PC-3 (cell line): ENCODE data around the gene KRTAP22-1. TPM values are rescaled to one million over a fixed set of nuclear protein-coding genes. Genes with fewer than 3 reads are reported as not detected.

Experiments
- ATAC-seq: fragments of 200-7000 bp; cut with Tn5 transposase; 2 replicates; pipeline ENCODE4 v1.9.1; 2020; ENCODE audit warnings: mild to moderate bottlenecking, moderate library complexity
- BruUV-seq: library from RNA; stranded (reverse); fragments of 400-500 nt; replicated peaks from 2 replicates; lab custom pipeline; 2021; lab: Mats Ljungman, UMichigan
- CTCF ChIA-PET: fragments of 300-600 bp; sonication (Branson Sonifier 250); formaldehyde crosslinking; loops from one replicate; lab custom pipeline; 2022; ENCODE audit warnings: antibody characterized with exemption; lab: Charles Lee
- POLR2A ChIA-PET: fragments of 300-600 bp; sonication (Branson Sonifier 250); formaldehyde crosslinking; loops from one replicate; lab custom pipeline; 2022; ENCODE audit warnings: antibody characterized with exemption; ENCODE audit not compliant: unreplicated experiment; lab: Charles Lee
- DNase-seq: peaks from one replicate; pipeline ENCODE4 v3.0.0-alpha.2; 2015
- H2AFZ ChIP-seq: fragments of 300-600 bp; sonication (generic); 2 replicates; pipeline ENCODE4 v1.6.0; 2016; ENCODE audit warnings: antibody characterized with exemption, low read length
- H3F3A ChIP-seq: fragments of 300-600 bp; sonication (generic); one replicate; pipeline ENCODE4 v1.6.0; 2017; ENCODE audit warnings: antibody characterized with exemption, low read length, control low read depth, mild to moderate bottlenecking; ENCODE audit not compliant: unreplicated experiment
- H3K27ac ChIP-seq: fragments of 300-600 bp; sonication (generic); 2 replicates; pipeline ENCODE4 v1.5.1; 2016; ENCODE audit warnings: mild to moderate bottlenecking, low read length
- H3K27me3 ChIP-seq: fragments of 300-600 bp; sonication (generic); 2 replicates; pipeline ENCODE4 v1.6.1; 2016; ENCODE audit warnings: low read length, mixed read lengths
- H3K36me3 ChIP-seq: fragments of 300-600 bp; sonication (generic); 2 replicates; pipeline ENCODE4 v1.6.1; 2016; ENCODE audit warnings: low read depth, mixed run types, low read length, mixed read lengths
- H3K4me1 ChIP-seq: fragments of 300-600 bp; sonication (generic); 2 replicates; pipeline ENCODE4 v1.5.1; 2016; ENCODE audit warnings: low read length; ENCODE audit not compliant: insufficient read depth
- H3K4me2 ChIP-seq: fragments of 300-600 bp; sonication (generic); 2 replicates; pipeline ENCODE4 v1.6.0; 2016; ENCODE audit warnings: low read length
- H3K4me3 ChIP-seq: fragments of 300-600 bp; sonication (generic); 2 replicates; pipeline ENCODE4 v1.5.1; 2016; ENCODE audit warnings: mild to moderate bottlenecking, low read length, mixed read lengths
- H3K79me2 ChIP-seq: fragments of 300-600 bp; sonication (generic); 2 replicates; pipeline ENCODE4 v1.6.1; 2017; ENCODE audit warnings: low read length, mixed read lengths
- H3K9ac ChIP-seq: fragments of 300-600 bp; sonication (generic); 2 replicates; pipeline ENCODE4 v1.6.0; 2016; ENCODE audit warnings: mild to moderate bottlenecking, low read length
- H3K9me2 ChIP-seq: fragments of 300-600 bp; sonication (generic); replicated peaks from 2 replicates; pipeline ENCODE4 v1.6.1; 2016; ENCODE audit warnings: mixed run types, low read length, mixed read lengths
- H3K9me3 ChIP-seq: fragments of 300-600 bp; sonication (generic); 2 replicates; pipeline ENCODE4 v1.6.1; 2016; ENCODE audit warnings: low read length, mixed read lengths
- H4K20me1 ChIP-seq: fragments of 300-600 bp; sonication (generic); 2 replicates; pipeline ENCODE4 v1.6.1; 2016; ENCODE audit warnings: low read length, mixed read lengths
- EZH2 ChIP-seq: fragments of 300-600 bp; sonication (generic); IDR thresholded peaks from one replicate; pipeline ENCODE4 v1.6.1; 2017; ENCODE audit warnings: antibody characterized with exemption, mild to moderate bottlenecking, low read length; ENCODE audit not compliant: unreplicated experiment
- EZH2phosphoT487 ChIP-seq: fragments of 300-600 bp; sonication (generic); IDR thresholded peaks from 2 replicates; pipeline ENCODE4 v1.6.1; 2018; ENCODE audit warnings: mild to moderate bottlenecking, antibody characterized with exemption, low read length, borderline replicate concordance
- intact Hi-C: fragments of 100-400 bp; cut with micrococcal nuclease; formaldehyde crosslinking; loops from 2 replicates; pipeline ENCODE4 v1.9.0; 2023
- total RNA-seq: library from RNA; depleted of rRNA; stranded (reverse); fragments of >200 nt; gene quantifications from 2 replicates; pipeline ENCODE4 v1.2.3, GENCODE V29; 2014
- TF ChIP-seq, protein P1 (sequence below): fragments of 300-600 bp; sonication (generic); conservative IDR thresholded peaks from 2 replicates; pipeline ENCODE4 v1.5.1; 2017; ENCODE audit warnings: antibody characterized with exemption, low read depth, mild to moderate bottlenecking, low read length

KRTAP22-1 gene
- total RNA-seq, 1 experiment from 2014 or later = not detected

DNA sequence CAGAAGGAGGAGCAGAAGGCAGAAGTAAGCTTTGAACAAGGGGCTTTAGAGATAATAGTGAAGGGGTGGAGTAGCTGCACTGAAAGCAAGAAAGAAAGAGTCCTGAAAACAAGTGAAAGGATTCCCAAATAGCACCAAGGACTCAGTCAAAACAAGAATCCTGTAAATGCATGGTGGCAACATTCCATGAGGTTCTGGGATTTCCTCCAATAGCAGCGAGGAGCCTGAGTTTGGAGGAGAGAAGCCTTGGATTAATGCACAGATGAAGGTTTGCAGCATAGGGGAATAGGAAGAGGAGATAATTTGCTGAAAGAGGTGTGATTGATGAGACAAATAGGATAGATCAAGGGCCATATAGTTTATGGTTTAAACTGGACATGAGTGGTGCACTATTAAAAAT is 21.5 kb upstream of the KRTAP22-1 start:
- no peak for ATAC-seq
- no peak overlapping the region for H2AFZ ChIP-seq
- no peaks in the 10 kb centered on the region for H4K20me1 ChIP-seq
- no peaks in the 10 kb centered on the region for H3K27me3 ChIP-seq
- H3K9ac ChIP-seq = no peak overlapping the region
- no peaks in the 10 kb centered on the region for H3F3A ChIP-seq
- H3K27ac ChIP-seq = no peak overlapping the region
- no TSS peak for BruUV-seq
- no peaks in the 10 kb centered on the region for H3K9me3 ChIP-seq
- no peaks in the 10 kb centered on the region for H3K9me2 ChIP-seq
- CTCF ChIA-PET = no interaction called here
- TF ChIP-seq EZH2 (no peak), EZH2phosphoT487 (no peak)
- TF ChIP-seq, protein P1, sequence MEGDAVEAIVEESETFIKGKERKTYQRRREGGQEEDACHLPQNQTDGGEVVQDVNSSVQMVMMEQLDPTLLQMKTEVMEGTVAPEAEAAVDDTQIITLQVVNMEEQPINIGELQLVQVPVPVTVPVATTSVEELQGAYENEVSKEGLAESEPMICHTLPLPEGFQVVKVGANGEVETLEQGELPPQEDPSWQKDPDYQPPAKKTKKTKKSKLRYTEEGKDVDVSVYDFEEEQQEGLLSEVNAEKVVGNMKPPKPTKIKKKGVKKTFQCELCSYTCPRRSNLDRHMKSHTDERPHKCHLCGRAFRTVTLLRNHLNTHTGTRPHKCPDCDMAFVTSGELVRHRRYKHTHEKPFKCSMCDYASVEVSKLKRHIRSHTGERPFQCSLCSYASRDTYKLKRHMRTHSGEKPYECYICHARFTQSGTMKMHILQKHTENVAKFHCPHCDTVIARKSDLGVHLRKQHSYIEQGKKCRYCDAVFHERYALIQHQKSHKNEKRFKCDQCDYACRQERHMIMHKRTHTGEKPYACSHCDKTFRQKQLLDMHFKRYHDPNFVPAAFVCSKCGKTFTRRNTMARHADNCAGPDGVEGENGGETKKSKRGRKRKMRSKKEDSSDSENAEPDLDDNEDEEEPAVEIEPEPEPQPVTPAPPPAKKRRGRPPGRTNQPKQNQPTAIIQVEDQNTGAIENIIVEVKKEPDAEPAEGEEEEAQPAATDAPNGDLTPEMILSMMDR = no peak
- H3K4me3 ChIP-seq = no peak overlapping the region
- intact Hi-C loops = no loop called here
- no peaks in the 10 kb centered on the region for H3K79me2 ChIP-seq
- no peak overlapping the region for H3K4me2 ChIP-seq
- H3K4me1 ChIP-seq = no peaks in the 10 kb centered on the region
- POLR2A ChIA-PET = no interaction called here
- no peaks in the 10 kb centered on the region for H3K36me3 ChIP-seq
- no peak for DNase-seq

DNA sequence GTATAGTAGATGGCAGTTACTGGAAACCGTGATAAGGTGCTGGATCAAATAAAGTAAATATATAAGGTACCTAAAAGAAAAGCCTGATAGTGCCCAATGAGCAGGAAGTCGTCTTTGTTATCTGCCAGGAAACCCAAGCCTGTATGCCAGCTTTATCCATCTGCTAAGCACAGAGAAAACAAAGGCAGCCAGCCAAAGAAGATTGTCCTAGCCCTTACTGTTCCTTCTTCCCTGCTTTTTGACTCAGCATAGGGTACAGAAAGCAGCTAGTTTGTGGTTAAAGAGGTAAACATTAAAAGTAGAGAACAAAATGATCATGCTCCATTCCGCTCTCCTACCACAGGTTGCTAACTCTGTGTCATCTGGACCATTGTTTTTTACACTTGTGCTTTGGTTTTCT is 20.8 kb upstream of the KRTAP22-1 start:
- ChIA-PET CTCF (no interaction called here), POLR2A (no interaction called here)
- no peaks in the 10 kb centered on the region for H3F3A ChIP-seq
- H3K27me3 ChIP-seq = no peaks in the 10 kb centered on the region
- no peaks in the 10 kb centered on the region for H3K9me3 ChIP-seq
- DNase-seq (peak; percentile 49), ATAC-seq (peak; percentile 73)
- no peaks in the 10 kb centered on the region for H3K9me2 ChIP-seq
- H4K20me1 ChIP-seq = no peaks in the 10 kb centered on the region
- no peaks in the 10 kb centered on the region for H3K36me3 ChIP-seq
- H3K79me2 ChIP-seq = no peaks in the 10 kb centered on the region
- H3K4me3 ChIP-seq = no peak overlapping the region
- H2AFZ ChIP-seq = no peak overlapping the region
- H3K9ac ChIP-seq = no peak overlapping the region
- no TSS peak for BruUV-seq
- no peak overlapping the region for H3K27ac ChIP-seq
- intact Hi-C loops = loop anchor here (10.0 kb wide), 1 partner anchor 55 kb away; no protein-coding TSS in a partner anchor
- TF ChIP-seq, protein P1 = no peak
- TF ChIP-seq EZH2phosphoT487 (no peak), EZH2 (no peak)
- H3K4me1 ChIP-seq = no peaks in the 10 kb centered on the region
- H3K4me2 ChIP-seq = no peak overlapping the region

DNA sequence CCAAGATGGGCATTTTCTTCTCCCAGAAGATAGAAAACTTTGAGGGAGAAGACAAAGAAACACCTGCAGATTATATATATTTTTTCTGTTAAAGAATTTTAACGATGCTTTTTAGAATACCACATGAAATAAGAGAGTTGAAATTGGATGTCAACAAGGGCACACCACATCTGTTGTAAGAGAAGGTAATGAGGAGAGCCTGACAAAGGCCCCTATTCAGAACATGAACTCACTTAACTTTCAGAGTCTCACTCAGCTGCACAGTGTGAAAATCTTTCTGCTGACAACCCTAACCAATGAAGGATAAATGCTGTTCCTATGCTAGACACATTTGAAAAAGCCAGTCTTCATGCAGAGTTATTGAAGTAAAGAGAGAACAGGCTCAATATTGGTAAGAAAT is 18.0 kb upstream of the KRTAP22-1 start:
- no peak for ATAC-seq

More for the DNA sequence above, 18.0 kb upstream of the KRTAP22-1 start:
- BruUV-seq = no TSS peak
- H3K27me3 ChIP-seq = no peaks in the 10 kb centered on the region
- no peaks in the 10 kb centered on the region for H3F3A ChIP-seq
- H3K27ac ChIP-seq = no peak overlapping the region
- H3K36me3 ChIP-seq = no peaks in the 10 kb centered on the region
- TF ChIP-seq EZH2 = no peak
- no peak for TF ChIP-seq EZH2phosphoT487
- TF ChIP-seq, protein P1 = no peak
- no peak overlapping the region for H3K4me2 ChIP-seq
- H3K79me2 ChIP-seq = no peaks in the 10 kb centered on the region
- H3K9me2 ChIP-seq = no peaks in the 10 kb centered on the region
- no peak overlapping the region for H3K4me3 ChIP-seq
- H3K4me1 ChIP-seq = no peaks in the 10 kb centered on the region
- H2AFZ ChIP-seq = no peak overlapping the region
- DNase-seq = no peak
- H3K9me3 ChIP-seq = no peaks in the 10 kb centered on the region
- no peak overlapping the region for H3K9ac ChIP-seq
- intact Hi-C loops = loop anchor here (10.0 kb wide), 1 partner anchor 58 kb away; no protein-coding TSS in a partner anchor
- H4K20me1 ChIP-seq = no peaks in the 10 kb centered on the region
- CTCF ChIA-PET = no interaction called here
- POLR2A ChIA-PET = no interaction called here
